GM23338 (cell line): ENCODE data around the gene RYR1. TPM values are rescaled to one million over a fixed set of nuclear protein-coding genes. Genes with fewer than 3 reads are reported as not detected.
"Not testable (repeated sequence)": the region's sequence is repeated elsewhere in the genome, so short reads cannot be mapped to it uniquely, and the experiment has no call there.

ENCODE experiments used
- ATAC-seq: fragments of 200-7000 bp; cut with Tn5 transposase; 3 replicates; pipeline ENCODE4 v1.9.1; 2020
- DNase-seq: peaks from one replicate; pipeline ENCODE4 v3.0.0-alpha.2; 2015; ENCODE audit warnings: low spot score
- H2AFZ ChIP-seq: fragments of 200-600 bp; sonication (generic); 2 replicates; pipeline ENCODE4 v1.8.0; 2016; ENCODE audit warnings: antibody characterized with exemption, mild to moderate bottlenecking, moderate library complexity
- H3F3A ChIP-seq: fragments of 200-600 bp; sonication (generic); replicated peaks from 2 replicates; pipeline ENCODE4 v1.8.0; 2017; ENCODE audit warnings: antibody characterized with exemption, mixed run types, low read depth
- H3K27ac ChIP-seq: fragments of 200-600 bp; sonication (generic); 2 replicates; pipeline ENCODE4 v1.6.1; 2016; ENCODE audit warnings: low read depth
- H3K27me3 ChIP-seq: fragments of 200-600 bp; sonication (generic); 2 replicates; pipeline ENCODE4 v1.8.0; 2016; ENCODE audit warnings: mild to moderate bottlenecking, mixed run types, moderate library complexity; ENCODE audit not compliant: insufficient read depth
- H3K36me3 ChIP-seq: fragments of 200-600 bp; sonication (generic); 2 replicates; pipeline ENCODE4 v1.8.0; 2016; ENCODE audit warnings: mild to moderate bottlenecking; ENCODE audit not compliant: insufficient read depth
- H3K4me1 ChIP-seq: fragments of 200-600 bp; sonication (generic); 2 replicates; pipeline ENCODE4 v1.8.0; 2016; ENCODE audit warnings: mild to moderate bottlenecking, moderate library complexity; ENCODE audit not compliant: insufficient read depth
- H3K4me2 ChIP-seq: fragments of 200-600 bp; sonication (generic); 2 replicates; pipeline ENCODE4 v1.7.1; 2017; ENCODE audit warnings: mixed run types
- H3K4me3 ChIP-seq: fragments of 200-600 bp; sonication (generic); 2 replicates; pipeline ENCODE4 v1.6.1; 2016; ENCODE audit warnings: mixed run types
- H3K79me2 ChIP-seq: fragments of 200-600 bp; sonication (generic); replicated peaks from 2 replicates; pipeline ENCODE4 v1.8.0; 2017; ENCODE audit warnings: mild to moderate bottlenecking; ENCODE audit not compliant: insufficient read depth
- H3K9me2 ChIP-seq: fragments of 200-600 bp; sonication (generic); 2 replicates; pipeline ENCODE4 v1.8.0; 2017; ENCODE audit not compliant: insufficient read depth
- H4K20me1 ChIP-seq: fragments of 200-600 bp; sonication (generic); replicated peaks from 2 replicates; pipeline ENCODE4 v1.8.0; 2017; ENCODE audit warnings: mild to moderate bottlenecking; ENCODE audit not compliant: insufficient read depth
- H3K27ac Mint-ChIP-seq: 2 replicates; pipeline ENCODE4 v1.8.0; 2020; ENCODE audit warnings: inconsistent platforms, mild to moderate bottlenecking, moderate library complexity, mixed read lengths
- H3K27me3 Mint-ChIP-seq: 3 replicates; pipeline ENCODE4 v1.8.0; 2022; ENCODE audit warnings: low read depth, mild to moderate bottlenecking, moderate library complexity, mixed read lengths, inconsistent platforms; ENCODE audit not compliant: insufficient read depth, poor library complexity
- H3K36me3 Mint-ChIP-seq: 3 replicates; pipeline ENCODE4 v1.8.0; 2021; ENCODE audit warnings: low read depth, mild to moderate bottlenecking, inconsistent platforms, moderate library complexity, mixed read lengths
- H3K4me1 Mint-ChIP-seq: 3 replicates; pipeline ENCODE4 v1.8.0; 2020; ENCODE audit warnings: mild to moderate bottlenecking, inconsistent platforms, mixed read lengths
- H3K4me3 Mint-ChIP-seq: 3 replicates; pipeline ENCODE4 v1.8.0; 2021; ENCODE audit warnings: moderate library complexity, mild to moderate bottlenecking, inconsistent platforms, mixed read lengths
- H3K9me3 Mint-ChIP-seq: 3 replicates; pipeline ENCODE4 v1.8.0; 2020; ENCODE audit warnings: moderate library complexity, mild to moderate bottlenecking, inconsistent platforms, mixed read lengths
- EZH2 ChIP-seq: fragments of 200-600 bp; sonication (generic); IDR thresholded peaks from one replicate; pipeline ENCODE4 v1.8.0; 2017; ENCODE audit warnings: antibody characterized with exemption, mild to moderate bottlenecking, low read depth; ENCODE audit not compliant: unreplicated experiment
- EZH2phosphoT487 ChIP-seq: fragments of 200-600 bp; sonication (generic); IDR thresholded peaks from one replicate; pipeline ENCODE4 v1.8.1; 2018; ENCODE audit warnings: antibody characterized with exemption; ENCODE audit not compliant: unreplicated experiment
- STAT1 ChIP-seq: IDR thresholded peaks from one replicate; pipeline ENCODE4 v1.6.1; 2016; ENCODE audit warnings: antibody characterized with exemption; ENCODE audit not compliant: unreplicated experiment
- ZNF331 ChIP-seq: fragments of 250-450 bp; sonication (Bioruptor Pico); IDR thresholded peaks from 2 replicates; pipeline ENCODE4 v1.5.0; 2020; ENCODE audit warnings: low read depth, mild to moderate bottlenecking, moderate library complexity
- polyA plus RNA-seq: library from polyadenylated mRNA; unstranded; fragments of >200 nt; fragmentation: Nextera tagmentation; extraction: Ambion mirVana; gene quantifications from 2 replicates; pipeline ENCODE4 v1.2.1, GENCODE V29; 2016
- total RNA-seq: library from RNA; depleted of rRNA; stranded (reverse); fragments of >200 nt; shearing (Covaris generic); gene quantifications from 2 replicates; pipeline ENCODE4 v1.2.3, GENCODE V29; 2014
- TF ChIP-seq, protein P1 (sequence below): IDR thresholded peaks from 2 replicates; pipeline ENCODE4 v1.6.1; 2016; ENCODE audit warnings: antibody characterized with exemption
- TF ChIP-seq, protein P2 (sequence below), 2 experiments: fragments of 200-600 bp in 1 of 2; sonication (generic) in 1 of 2; conservative IDR thresholded peaks; 2 replicates each; pipeline versions ENCODE4 v1.5.1 to v1.6.1; 2016 to 2017; ENCODE audit warnings: antibody characterized with exemption in 2 of 2, low read depth in 2 of 2, mild to moderate bottlenecking in 2 of 2, moderate library complexity in 1 of 2
- TF ChIP-seq, protein P3 (sequence below): IDR thresholded peaks from one replicate; pipeline ENCODE4 v1.6.1; 2018; ENCODE audit warnings: antibody characterized with exemption; ENCODE audit not compliant: unreplicated experiment

The RYR1 gene
- total and polyA plus RNA-seq, 2 experiments from 2014 or later: 4.0 to 26.7 TPM

DNA sequence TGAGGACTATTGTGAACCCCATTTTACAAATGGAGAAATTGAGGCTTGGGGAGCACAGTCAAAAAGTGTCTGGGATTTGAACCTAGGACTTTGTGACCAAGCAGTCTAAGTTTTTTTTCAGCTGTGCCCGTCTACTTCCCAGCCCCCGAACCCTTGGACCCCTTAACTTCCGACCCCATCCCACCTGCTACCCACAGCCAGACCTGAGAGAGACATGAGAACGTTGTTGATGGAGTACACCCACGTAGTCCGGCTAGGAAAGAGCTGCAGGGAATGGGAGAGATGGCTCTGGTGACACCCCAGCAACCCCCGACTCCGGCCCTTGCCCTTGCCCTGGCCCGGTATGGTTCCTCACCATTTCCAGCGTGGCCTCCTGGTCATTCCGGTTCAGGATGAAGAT lies 166.2 kb downstream of the RYR1 start:
- no peak overlapping the region for H3K27ac Mint-ChIP-seq
- H3K4me1 Mint-ChIP-seq: peaks cover 6% of the 10 kb centered on the region; the same call in 1 of the 3 replicates
- Histone ChIP-seq H3K4me2 (no peak overlapping the region), H3K9me2 (no peaks in the 10 kb centered on the region), H3K4me1 (no peaks in the 10 kb centered on the region), H3K79me2 (no peaks in the 10 kb centered on the region), H4K20me1 (no peaks in the 10 kb centered on the region), H2AFZ (no peak overlapping the region), H3K4me3 (no peak overlapping the region), H3K27ac (no peak overlapping the region), H3K36me3 (no peaks in the 10 kb centered on the region), H3K27me3 (no peaks in the 10 kb centered on the region), H3F3A (peaks cover 25% of the 10 kb centered on the region)
- ATAC-seq (no peak), DNase-seq (no peak)
- H3K36me3 Mint-ChIP-seq: no peaks in the 10 kb centered on the region; the same call in 2 of the 3 replicates
- TF ChIP-seq STAT1 (no peak), ZNF331 (no peak)
- H3K9me3 Mint-ChIP-seq: no peaks in the 10 kb centered on the region
- peaks cover 28% of the 10 kb centered on the region for H3K27me3 Mint-ChIP-seq
- no peak overlapping the region for H3K4me3 Mint-ChIP-seq

DNA sequence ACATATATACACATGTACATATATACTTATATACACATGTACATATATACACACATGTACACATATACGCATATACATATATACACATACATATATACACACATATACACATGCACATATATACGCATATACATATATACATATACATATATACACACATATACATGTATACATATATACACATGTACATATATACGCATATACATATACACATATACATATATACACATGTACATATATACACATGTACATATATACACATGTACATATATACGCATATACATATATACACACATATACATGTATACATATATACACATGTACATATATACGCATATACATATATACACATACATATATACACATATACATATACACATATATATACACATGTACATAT lies 169.4 kb downstream of the RYR1 start:
- H3K4me3 ChIP-seq, H3K9me3 Mint-ChIP-seq, DNase-seq, H3K9me2 ChIP-seq, H3K4me1 Mint-ChIP-seq, H3K4me2 ChIP-seq, H3K27ac ChIP-seq, ATAC-seq, H3K27ac Mint-ChIP-seq, H3K27me3 ChIP-seq, H3K79me2 ChIP-seq, H4K20me1 ChIP-seq, H3K4me3 Mint-ChIP-seq, H3K4me1 ChIP-seq, H3K36me3 ChIP-seq, H2AFZ ChIP-seq, H3K36me3 Mint-ChIP-seq: not testable (repeated sequence)
- peaks cover 12% of the 10 kb centered on the region for H3K27me3 Mint-ChIP-seq
- H3F3A ChIP-seq: peaks cover 12% of the 10 kb centered on the region

DNA sequence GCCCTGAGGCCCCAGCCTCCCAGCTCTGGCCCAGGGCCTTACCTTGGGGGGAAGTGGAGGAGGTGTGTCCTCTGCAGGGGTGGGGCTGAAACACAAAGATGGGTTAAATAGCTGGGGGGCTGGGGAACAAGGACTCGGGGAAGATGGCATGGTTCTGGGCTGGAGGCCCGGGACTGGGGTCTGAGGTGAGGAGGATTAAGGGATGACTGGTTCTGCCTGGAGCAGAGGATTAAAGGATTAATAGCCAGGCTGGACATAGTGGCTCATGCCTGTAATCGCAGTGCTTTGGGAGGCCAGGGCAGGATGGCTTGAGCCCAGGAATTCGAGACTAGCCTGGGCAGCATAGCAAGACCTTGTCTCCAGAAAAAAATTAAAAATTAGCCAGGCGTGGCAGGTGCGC lies 172.6 kb downstream of the RYR1 start:
- Histone ChIP-seq H3K4me2 (no peak overlapping the region), H3K27ac (no peak overlapping the region), H3K27me3 (no peaks in the 10 kb centered on the region), H3K9me2 (no peaks in the 10 kb centered on the region), H2AFZ (no peak overlapping the region), H3K4me1 (no peaks in the 10 kb centered on the region), H3K4me3 (no peak overlapping the region), H3K79me2 (no peaks in the 10 kb centered on the region), H4K20me1 (no peaks in the 10 kb centered on the region), H3K36me3 (no peaks in the 10 kb centered on the region), H3F3A (peaks cover 12% of the 10 kb centered on the region)
- peaks cover under 1% of the 10 kb centered on the region; the same call in 2 of the 3 replicates for H3K36me3 Mint-ChIP-seq
- ATAC-seq (no peak), DNase-seq (no peak)
- TF ChIP-seq, protein P1, sequence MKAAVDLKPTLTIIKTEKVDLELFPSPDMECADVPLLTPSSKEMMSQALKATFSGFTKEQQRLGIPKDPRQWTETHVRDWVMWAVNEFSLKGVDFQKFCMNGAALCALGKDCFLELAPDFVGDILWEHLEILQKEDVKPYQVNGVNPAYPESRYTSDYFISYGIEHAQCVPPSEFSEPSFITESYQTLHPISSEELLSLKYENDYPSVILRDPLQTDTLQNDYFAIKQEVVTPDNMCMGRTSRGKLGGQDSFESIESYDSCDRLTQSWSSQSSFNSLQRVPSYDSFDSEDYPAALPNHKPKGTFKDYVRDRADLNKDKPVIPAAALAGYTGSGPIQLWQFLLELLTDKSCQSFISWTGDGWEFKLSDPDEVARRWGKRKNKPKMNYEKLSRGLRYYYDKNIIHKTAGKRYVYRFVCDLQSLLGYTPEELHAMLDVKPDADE: no peak
- TF ChIP-seq STAT1 (no peak), EZH2 (no peak), EZH2phosphoT487 (no peak), ZNF331 (no peak)
- TF ChIP-seq, protein P2, sequence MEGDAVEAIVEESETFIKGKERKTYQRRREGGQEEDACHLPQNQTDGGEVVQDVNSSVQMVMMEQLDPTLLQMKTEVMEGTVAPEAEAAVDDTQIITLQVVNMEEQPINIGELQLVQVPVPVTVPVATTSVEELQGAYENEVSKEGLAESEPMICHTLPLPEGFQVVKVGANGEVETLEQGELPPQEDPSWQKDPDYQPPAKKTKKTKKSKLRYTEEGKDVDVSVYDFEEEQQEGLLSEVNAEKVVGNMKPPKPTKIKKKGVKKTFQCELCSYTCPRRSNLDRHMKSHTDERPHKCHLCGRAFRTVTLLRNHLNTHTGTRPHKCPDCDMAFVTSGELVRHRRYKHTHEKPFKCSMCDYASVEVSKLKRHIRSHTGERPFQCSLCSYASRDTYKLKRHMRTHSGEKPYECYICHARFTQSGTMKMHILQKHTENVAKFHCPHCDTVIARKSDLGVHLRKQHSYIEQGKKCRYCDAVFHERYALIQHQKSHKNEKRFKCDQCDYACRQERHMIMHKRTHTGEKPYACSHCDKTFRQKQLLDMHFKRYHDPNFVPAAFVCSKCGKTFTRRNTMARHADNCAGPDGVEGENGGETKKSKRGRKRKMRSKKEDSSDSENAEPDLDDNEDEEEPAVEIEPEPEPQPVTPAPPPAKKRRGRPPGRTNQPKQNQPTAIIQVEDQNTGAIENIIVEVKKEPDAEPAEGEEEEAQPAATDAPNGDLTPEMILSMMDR (conservative IDR thresholded peaks at IDR 0.05; ENCODE audit: low read depth in 2 of 2): no peak
- TF ChIP-seq, protein P3, sequence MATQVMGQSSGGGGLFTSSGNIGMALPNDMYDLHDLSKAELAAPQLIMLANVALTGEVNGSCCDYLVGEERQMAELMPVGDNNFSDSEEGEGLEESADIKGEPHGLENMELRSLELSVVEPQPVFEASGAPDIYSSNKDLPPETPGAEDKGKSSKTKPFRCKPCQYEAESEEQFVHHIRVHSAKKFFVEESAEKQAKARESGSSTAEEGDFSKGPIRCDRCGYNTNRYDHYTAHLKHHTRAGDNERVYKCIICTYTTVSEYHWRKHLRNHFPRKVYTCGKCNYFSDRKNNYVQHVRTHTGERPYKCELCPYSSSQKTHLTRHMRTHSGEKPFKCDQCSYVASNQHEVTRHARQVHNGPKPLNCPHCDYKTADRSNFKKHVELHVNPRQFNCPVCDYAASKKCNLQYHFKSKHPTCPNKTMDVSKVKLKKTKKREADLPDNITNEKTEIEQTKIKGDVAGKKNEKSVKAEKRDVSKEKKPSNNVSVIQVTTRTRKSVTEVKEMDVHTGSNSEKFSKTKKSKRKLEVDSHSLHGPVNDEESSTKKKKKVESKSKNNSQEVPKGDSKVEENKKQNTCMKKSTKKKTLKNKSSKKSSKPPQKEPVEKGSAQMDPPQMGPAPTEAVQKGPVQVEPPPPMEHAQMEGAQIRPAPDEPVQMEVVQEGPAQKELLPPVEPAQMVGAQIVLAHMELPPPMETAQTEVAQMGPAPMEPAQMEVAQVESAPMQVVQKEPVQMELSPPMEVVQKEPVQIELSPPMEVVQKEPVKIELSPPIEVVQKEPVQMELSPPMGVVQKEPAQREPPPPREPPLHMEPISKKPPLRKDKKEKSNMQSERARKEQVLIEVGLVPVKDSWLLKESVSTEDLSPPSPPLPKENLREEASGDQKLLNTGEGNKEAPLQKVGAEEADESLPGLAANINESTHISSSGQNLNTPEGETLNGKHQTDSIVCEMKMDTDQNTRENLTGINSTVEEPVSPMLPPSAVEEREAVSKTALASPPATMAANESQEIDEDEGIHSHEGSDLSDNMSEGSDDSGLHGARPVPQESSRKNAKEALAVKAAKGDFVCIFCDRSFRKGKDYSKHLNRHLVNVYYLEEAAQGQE: no peak
- H3K4me1 Mint-ChIP-seq: no peaks in the 10 kb centered on the region
- H3K27ac Mint-ChIP-seq: no peak overlapping the region
- no peak overlapping the region for H3K4me3 Mint-ChIP-seq
- peaks cover 6% of the 10 kb centered on the region for H3K27me3 Mint-ChIP-seq
- no peaks in the 10 kb centered on the region; the same call in 2 of the 3 replicates for H3K9me3 Mint-ChIP-seq
